GM18873 (cell line): Measurements from ENCODE around the gene AKIP1.
A peak's percentile ranks its signal among the peaks of the same experiment; 100 is the strongest.

ENCODE experiments used
- ATAC-seq: cut with Tn5 transposase; IDR thresholded peaks from one replicate; pipeline ENCODE4 v1.9.1; 2021; ENCODE audit warnings: mild to moderate bottlenecking, moderate library complexity, moderate number of reproducible peaks; ENCODE audit not compliant: unreplicated experiment, low FRiP score

AKIP1 gene

GRCh38 chr11:8947230-8947943 is 36.4 kb downstream of the AKIP1 start:
- no peak for ATAC-seq

GRCh38 chr11:8948886-8949285 is 37.9 kb downstream of the AKIP1 start:
- ATAC-seq = no peak

GRCh38 chr11:8956860-8957259 is 45.9 kb downstream of the AKIP1 start:
- ATAC-seq = no peak

- peak; percentile 45 for ATAC-seq
Observed at GRCh38 chr11:8959546-8960166, 48.7 kb downstream of the AKIP1 start.

- ATAC-seq = no peak
Observed at GRCh38 chr11:8961401-8961800, 50.4 kb downstream of the AKIP1 start.

- ATAC-seq = no peak
Observed at GRCh38 chr11:8962841-8963240, 51.9 kb downstream of the AKIP1 start.

- ATAC-seq = peak; percentile 52
Observed at GRCh38 chr11:8963569-8964323, 52.8 kb downstream of the AKIP1 start.

GRCh38 chr11:8964324-8965320 is 53.6 kb downstream of the AKIP1 start, which contains the start of gene TMEM9B:
Gene TMEM9B, minus strand, starts transcription at chr11:8964442. Its CDS starts 129 bp downstream, at chr11:8964313.
- ATAC-seq = peak; percentile 62

- no peak for ATAC-seq
Observed at GRCh38 chr11:8967184-8967583, 56.2 kb downstream of the AKIP1 start.
